Mesothelial cell of epicardium (in vitro differentiated cells): ENCODE data around the gene ATP1B3. TPM values are rescaled to one million over a fixed set of nuclear protein-coding genes. Genes with fewer than 3 reads are reported as not detected.

Experiments used
- DNase-seq, 2 experiments: peaks; one replicate each; pipeline ENCODE4 v3.0.0; 2021; ENCODE audit warnings: low spot score in 2 of 2; ENCODE audit not compliant: unreplicated experiment in 2 of 2
- H3K27ac Mint-ChIP-seq: 2 replicates; pipeline ENCODE4 v1.8.0; 2021; ENCODE audit warnings: mixed read lengths
- H3K27me3 Mint-ChIP-seq: 2 replicates; pipeline ENCODE4 v1.8.0; 2021; ENCODE audit warnings: low read depth, mixed read lengths
- H3K36me3 Mint-ChIP-seq: 2 replicates; pipeline ENCODE4 v1.8.0; 2021; ENCODE audit warnings: mixed read lengths
- H3K4me1 Mint-ChIP-seq: 2 replicates; pipeline ENCODE4 v1.8.0; 2021; ENCODE audit warnings: mixed read lengths
- H3K4me3 Mint-ChIP-seq: 2 replicates; pipeline ENCODE4 v1.8.0; 2021; ENCODE audit warnings: mild to moderate bottlenecking, moderate library complexity, mixed read lengths
- H3K9me3 Mint-ChIP-seq: 2 replicates; pipeline ENCODE4 v1.8.0; 2021; ENCODE audit warnings: mixed read lengths
- CTCF ChIP-seq: fragments of 200-600 bp; sonication (generic); IDR thresholded peaks from one replicate; pipeline ENCODE4 v1.5.0; 2021; ENCODE audit warnings: antibody characterized with exemption; ENCODE audit not compliant: unreplicated experiment
- total RNA-seq: library from RNA; stranded (reverse); gene quantifications from 3 replicates; pipeline ENCODE4 v1.2.1, GENCODE V29; 2021

ATP1B3 gene
- total RNA-seq, 1 donor from 2014 or later, result 154 TPM

GRCh38 chr3:141949972-141950371, 73.5 kb downstream of the ATP1B3 start:
- Mint-ChIP-seq H3K4me3 (no peak overlapping the region), H3K27ac (no peak overlapping the region), H3K36me3 (peaks cover 33% of the 10 kb centered on the region), H3K9me3 (no peaks in the 10 kb centered on the region), H3K4me1 (peaks cover 25% of the 10 kb centered on the region), H3K27me3 (no peaks in the 10 kb centered on the region)
- no peak for TF ChIP-seq CTCF
- no peak for DNase-seq

DNA sequence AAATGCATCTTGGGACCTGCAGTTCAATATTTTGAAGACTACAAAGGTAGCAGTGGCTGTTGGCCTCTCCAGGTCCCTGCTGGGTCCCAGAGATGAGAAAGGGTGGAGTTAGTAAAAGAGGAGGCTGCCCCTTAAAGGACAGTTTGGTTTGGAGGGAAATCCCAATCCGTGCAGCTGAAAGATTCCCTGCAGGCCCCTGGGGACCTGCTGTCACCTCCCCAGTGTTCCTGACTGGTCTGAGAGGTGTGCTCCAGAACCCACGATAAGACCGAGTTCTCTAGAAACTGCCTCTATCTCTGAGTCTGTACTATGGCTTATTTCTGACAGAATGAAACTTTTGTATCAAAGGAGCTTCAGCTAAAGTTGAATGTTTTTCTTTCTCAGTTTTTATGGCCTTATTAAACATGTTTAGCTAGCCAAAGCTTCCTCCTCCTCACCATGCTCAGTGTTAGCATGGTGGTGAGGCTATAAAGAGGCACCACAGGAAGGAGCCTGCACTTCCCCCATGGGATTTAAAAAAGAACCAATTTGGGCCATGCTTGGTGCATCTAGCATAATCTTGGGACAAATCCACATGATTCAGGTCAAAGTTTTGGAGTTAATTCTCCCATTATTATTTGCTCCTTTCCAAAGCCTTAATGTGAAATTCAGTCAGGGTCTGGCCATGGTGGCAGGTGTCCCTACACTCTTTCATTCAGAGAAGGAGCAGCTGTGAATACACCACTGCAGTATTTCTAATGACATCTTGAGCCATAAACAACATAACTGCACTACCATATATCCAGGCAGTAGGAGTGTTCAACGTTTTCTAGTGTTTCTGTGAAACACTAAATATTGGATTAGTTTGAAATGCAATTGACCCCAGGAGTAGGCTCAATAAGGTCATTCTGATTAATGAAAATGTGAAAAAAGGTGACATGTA, 74.4 kb downstream of the ATP1B3 start:
- peaks cover 30% of the 10 kb centered on the region for H3K4me1 Mint-ChIP-seq
- H3K27me3 Mint-ChIP-seq, result no peaks in the 10 kb centered on the region
- H3K4me3 Mint-ChIP-seq, result no peak overlapping the region
- H3K36me3 Mint-ChIP-seq, result peaks cover 30% of the 10 kb centered on the region
- peak overlapping the region; percentile 1 for H3K27ac Mint-ChIP-seq
- no peak for DNase-seq
- no peak for TF ChIP-seq CTCF
- no peaks in the 10 kb centered on the region for H3K9me3 Mint-ChIP-seq

GRCh38 chr3:141952611-141953010, 76.2 kb downstream of the ATP1B3 start:
- no peaks in the 10 kb centered on the region for H3K27me3 Mint-ChIP-seq
- H3K4me3 Mint-ChIP-seq, result no peak overlapping the region
- peak overlapping the region; percentile 80 for H3K27ac Mint-ChIP-seq
- no peak for DNase-seq
- TF ChIP-seq CTCF, result no peak
- H3K36me3 Mint-ChIP-seq, result peaks cover 40% of the 10 kb centered on the region
- H3K4me1 Mint-ChIP-seq, result peaks cover 30% of the 10 kb centered on the region
- H3K9me3 Mint-ChIP-seq, result no peaks in the 10 kb centered on the region

DNA sequence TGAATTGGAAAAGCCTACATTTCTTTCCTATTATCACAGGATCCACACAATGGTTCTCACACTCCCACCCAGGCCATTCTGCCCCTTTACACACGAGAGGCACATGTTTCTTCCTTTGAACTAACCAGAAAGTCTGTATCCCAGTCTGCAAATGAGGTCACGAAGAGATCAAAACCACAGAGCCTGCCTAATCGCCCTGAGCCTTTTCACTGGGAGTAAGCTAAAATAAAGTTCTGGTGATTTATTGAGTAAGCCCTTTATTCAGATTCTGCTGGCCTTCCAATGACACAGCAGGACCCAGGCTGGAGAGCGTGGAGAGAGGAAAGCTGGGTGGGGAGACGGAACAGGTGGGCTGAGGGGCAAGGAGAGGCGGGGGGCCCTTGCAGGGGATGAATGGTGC, 78.7 kb downstream of the ATP1B3 start:
- Mint-ChIP-seq H3K9me3 (no peaks in the 10 kb centered on the region), H3K4me3 (no peak overlapping the region), H3K4me1 (peaks cover 32% of the 10 kb centered on the region), H3K36me3 (peaks cover 46% of the 10 kb centered on the region), H3K27ac (peak overlapping the region; percentile 85), H3K27me3 (no peaks in the 10 kb centered on the region)
- DNase-seq, result no peak
- TF ChIP-seq CTCF, result no peak

DNA sequence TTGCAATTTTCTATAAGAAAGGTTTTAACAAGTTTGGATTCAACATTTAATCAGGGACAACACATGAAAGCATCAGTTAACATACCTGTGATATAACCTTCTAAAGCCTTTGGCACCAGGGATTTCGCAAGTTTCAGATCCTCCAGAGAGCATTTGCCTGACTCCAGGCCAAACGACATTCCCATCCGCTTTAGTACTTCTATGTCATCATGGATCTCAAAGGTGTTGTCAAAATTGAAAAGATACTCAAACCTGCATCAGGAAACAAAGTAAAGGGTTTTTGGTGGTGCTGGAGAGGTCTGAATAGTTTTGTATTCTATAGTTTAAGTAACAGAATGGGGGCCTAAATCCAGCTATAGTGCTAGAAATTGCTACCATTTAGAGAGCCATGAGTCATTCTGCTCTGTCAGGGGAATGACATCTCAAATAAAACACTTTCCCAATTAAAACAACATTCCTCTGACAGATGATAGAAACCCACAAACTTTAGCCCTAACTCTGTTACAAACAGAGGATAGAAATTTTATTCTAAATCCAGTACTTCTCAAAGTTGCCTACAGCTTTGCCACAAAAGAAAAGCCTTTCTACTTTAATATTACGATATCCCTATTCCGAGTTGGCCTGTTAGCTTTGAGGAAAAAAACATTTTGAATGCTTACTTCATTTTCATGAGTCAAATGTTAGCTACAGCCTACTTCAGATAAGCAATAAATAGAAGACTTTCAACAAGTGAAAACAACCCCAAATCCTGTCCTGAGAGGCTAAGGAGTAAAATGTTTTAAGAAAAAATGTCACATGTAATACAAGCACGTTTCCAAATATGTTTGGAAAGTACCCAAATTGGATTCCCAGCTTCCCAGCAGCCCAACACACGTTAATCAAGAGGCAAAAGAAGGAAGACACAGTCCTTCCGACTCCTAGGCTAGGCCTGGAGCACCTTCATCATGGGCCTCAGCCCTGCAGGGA, 83.4 kb downstream of the ATP1B3 start:
- DNase-seq, result no peak
- peaks cover 45% of the 10 kb centered on the region for H3K36me3 Mint-ChIP-seq
- peaks cover 9% of the 10 kb centered on the region for H3K4me1 Mint-ChIP-seq
- H3K9me3 Mint-ChIP-seq, result no peaks in the 10 kb centered on the region
- H3K27me3 Mint-ChIP-seq, result no peaks in the 10 kb centered on the region
- peak overlapping the region; percentile 78 for H3K27ac Mint-ChIP-seq
- no peak for TF ChIP-seq CTCF
- no peak overlapping the region for H3K4me3 Mint-ChIP-seq
